Thyroid gland (tissue), 4 donors: Measurements from ENCODE around the gene PDIA4.

Source experiments
- POLR2A ChIP-seq, 2 donors: fragments of 450-650 bp; IDR thresholded peaks; one replicate each; pipeline ENCODE4 v1.6.1; 2017; ENCODE audit warnings: antibody characterized with exemption in 2 of 2, mild to moderate bottlenecking in 2 of 2, moderate library complexity in 1 of 2
- TF ChIP-seq, protein P1 (sequence below), 6 experiments: fragments of 200-600 bp in 3 of 6; fragments of 450-650 bp in 3 of 6; sonication (generic) in 3 of 6; IDR thresholded peaks; one replicate each; pipeline ENCODE4 v1.5.1; 2016 to 2019; ENCODE audit warnings: antibody characterized with exemption in 6 of 6, mild to moderate bottlenecking in 2 of 6, inconsistent platforms in 1 of 6, moderate library complexity in 1 of 6

DNA sequence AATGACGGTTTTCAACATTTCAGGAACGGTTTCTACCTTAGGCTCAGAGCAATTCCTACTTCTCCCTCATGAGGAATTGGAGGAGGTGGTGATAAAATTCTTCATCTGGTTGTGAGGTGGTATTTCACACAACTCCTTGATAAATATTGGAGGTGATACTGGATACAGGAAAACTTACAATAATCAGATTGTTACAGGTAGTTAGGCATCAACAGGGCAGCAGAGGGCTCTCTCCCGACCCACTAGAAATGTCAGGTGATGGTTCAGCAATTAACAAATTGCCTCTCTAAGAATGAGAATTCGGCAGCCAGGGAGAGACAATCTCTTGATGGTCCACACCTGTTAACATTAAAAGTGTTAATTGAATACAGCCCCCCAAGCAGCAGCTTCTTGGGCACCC lies 39.6 kb upstream of the PDIA4 start:
- TF ChIP-seq, protein P1, sequence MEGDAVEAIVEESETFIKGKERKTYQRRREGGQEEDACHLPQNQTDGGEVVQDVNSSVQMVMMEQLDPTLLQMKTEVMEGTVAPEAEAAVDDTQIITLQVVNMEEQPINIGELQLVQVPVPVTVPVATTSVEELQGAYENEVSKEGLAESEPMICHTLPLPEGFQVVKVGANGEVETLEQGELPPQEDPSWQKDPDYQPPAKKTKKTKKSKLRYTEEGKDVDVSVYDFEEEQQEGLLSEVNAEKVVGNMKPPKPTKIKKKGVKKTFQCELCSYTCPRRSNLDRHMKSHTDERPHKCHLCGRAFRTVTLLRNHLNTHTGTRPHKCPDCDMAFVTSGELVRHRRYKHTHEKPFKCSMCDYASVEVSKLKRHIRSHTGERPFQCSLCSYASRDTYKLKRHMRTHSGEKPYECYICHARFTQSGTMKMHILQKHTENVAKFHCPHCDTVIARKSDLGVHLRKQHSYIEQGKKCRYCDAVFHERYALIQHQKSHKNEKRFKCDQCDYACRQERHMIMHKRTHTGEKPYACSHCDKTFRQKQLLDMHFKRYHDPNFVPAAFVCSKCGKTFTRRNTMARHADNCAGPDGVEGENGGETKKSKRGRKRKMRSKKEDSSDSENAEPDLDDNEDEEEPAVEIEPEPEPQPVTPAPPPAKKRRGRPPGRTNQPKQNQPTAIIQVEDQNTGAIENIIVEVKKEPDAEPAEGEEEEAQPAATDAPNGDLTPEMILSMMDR (IDR thresholded peaks at IDR 0.05): no peak
- TF ChIP-seq POLR2A (IDR thresholded peaks at IDR 0.05): no peak
